CD14-positive monocyte (primary cell): ENCODE results near the gene UBR1. TPM values are rescaled to one million over a fixed set of nuclear protein-coding genes. Genes with fewer than 3 reads are reported as not detected.
"Not testable (repeated sequence)": the region's sequence is repeated elsewhere in the genome, so short reads cannot be mapped to it uniquely, and the experiment has no call there.

Experiments
- DNase-seq, 3 donors: peaks; one replicate each; pipeline ENCODE4 v3.0.0-alpha.2; 2011 to 2022
- H2AFZ ChIP-seq: 2 replicates; pipeline ENCODE4 v1.6.0; 2012; ENCODE audit warnings: mild to moderate bottlenecking, low read depth, low read length, inconsistent platforms; ENCODE audit not compliant: insufficient read depth, poor library complexity, severe bottlenecking
- H3K27ac ChIP-seq, 2 donors: 1 replicate in 1 of 2; 2 replicates in 1 of 2; pipeline ENCODE4 v1.5.1; 2012 to 2013; ENCODE audit warnings: low read length in 2 of 2, control low read depth in 1 of 2, inconsistent platforms in 1 of 2, low read depth in 1 of 2, mild to moderate bottlenecking in 1 of 2
- H3K27me3 ChIP-seq, 2 donors: one replicate each; pipeline versions ENCODE4 v1.6.0 to v1.6.1; 2011 to 2013; ENCODE audit warnings: low read length in 2 of 2; ENCODE audit not compliant: control insufficient read depth in 2 of 2, insufficient read depth in 2 of 2
- H3K36me3 ChIP-seq, 2 donors: replicated peaks in 1 of 2; 1 replicate in 1 of 2; 2 replicates in 1 of 2; pipeline versions ENCODE4 v1.5.1 to v1.6.1; 2012 to 2013; ENCODE audit warnings: low read length in 2 of 2, control low read depth in 1 of 2, inconsistent platforms in 1 of 2, mild to moderate bottlenecking in 1 of 2; ENCODE audit not compliant: insufficient read depth in 2 of 2, control insufficient read depth in 1 of 2
- H3K4me1 ChIP-seq, 2 donors: 1 replicate in 1 of 2; 2 replicates in 1 of 2; pipeline versions ENCODE4 v1.5.1 to v1.6.1; 2012 to 2013; ENCODE audit warnings: low read length in 2 of 2, control low read depth in 1 of 2, inconsistent platforms in 1 of 2, mild to moderate bottlenecking in 1 of 2, moderate library complexity in 1 of 2; ENCODE audit not compliant: insufficient read depth in 2 of 2, control insufficient read depth in 1 of 2
- H3K4me2 ChIP-seq: replicated peaks from 2 replicates; pipeline ENCODE3; 2012; ENCODE audit warnings: low read length, moderate library complexity, mild to moderate bottlenecking; ENCODE audit not compliant: poor library complexity, severe bottlenecking; ENCODE audit errors: extremely low read depth
- H3K4me3 ChIP-seq, 3 experiments: fragments of 200-600 bp in 1 of 3; sonication (generic) in 1 of 3; replicated peaks in 1 of 3; 1 replicate in 2 of 3; 2 replicates in 1 of 3; pipeline ENCODE4 v1.5.1; 2011 to 2013; ENCODE audit warnings: low read length in 3 of 3, mild to moderate bottlenecking in 3 of 3, control low read depth in 2 of 3, low read depth in 2 of 3, inconsistent platforms in 1 of 3, moderate library complexity in 1 of 3
- H3K79me2 ChIP-seq: 2 replicates; pipeline ENCODE4 v1.6.0; 2012; ENCODE audit warnings: mild to moderate bottlenecking, control low read depth, inconsistent platforms, low read length, moderate library complexity; ENCODE audit not compliant: insufficient read depth
- H3K9ac ChIP-seq: 2 replicates; pipeline ENCODE4 v1.6.0; 2017; ENCODE audit warnings: low read length, mild to moderate bottlenecking; ENCODE audit not compliant: insufficient read depth, poor library complexity, severe bottlenecking
- H3K9me3 ChIP-seq, 2 donors: replicated peaks in 1 of 2; 1 replicate in 1 of 2; 2 replicates in 1 of 2; pipeline versions ENCODE4 v1.5.1 to v1.6.1; 2012 to 2013; ENCODE audit warnings: low read length in 2 of 2, control low read depth in 1 of 2; ENCODE audit not compliant: control insufficient read depth in 1 of 2, insufficient read depth in 1 of 2
- H4K20me1 ChIP-seq: 2 replicates; pipeline ENCODE4 v1.6.0; 2012; ENCODE audit warnings: mild to moderate bottlenecking, low read length, control low read depth, moderate library complexity; ENCODE audit not compliant: insufficient read depth
- H3K27ac Mint-ChIP-seq, 7 donors: one replicate each; pipeline ENCODE4 v1.8.0; 2020; ENCODE audit warnings: mild to moderate bottlenecking in 7 of 7, mixed read lengths in 7 of 7, moderate library complexity in 6 of 7, inconsistent platforms in 2 of 7
- H3K27me3 Mint-ChIP-seq, 3 donors: one replicate each; pipeline ENCODE4 v1.8.0; 2021 to 2022; ENCODE audit warnings: low read depth in 3 of 3, mild to moderate bottlenecking in 3 of 3, mixed read lengths in 3 of 3, moderate library complexity in 3 of 3, inconsistent platforms in 1 of 3
- H3K36me3 Mint-ChIP-seq, 2 donors: one replicate each; pipeline ENCODE4 v1.8.0; 2020; ENCODE audit warnings: mixed read lengths in 2 of 2, inconsistent platforms in 1 of 2, mild to moderate bottlenecking in 1 of 2
- H3K4me1 Mint-ChIP-seq: one replicate; pipeline ENCODE4 v1.8.0; 2020; ENCODE audit warnings: mild to moderate bottlenecking, mixed read lengths
- H3K4me3 Mint-ChIP-seq, 2 donors: one replicate each; pipeline ENCODE4 v1.8.0; 2020; ENCODE audit warnings: mild to moderate bottlenecking in 2 of 2, mixed read lengths in 2 of 2, moderate library complexity in 1 of 2
- H3K9me3 Mint-ChIP-seq, 7 donors: one replicate each; pipeline ENCODE4 v1.8.0; 2020 to 2022; ENCODE audit warnings: mixed read lengths in 7 of 7, mild to moderate bottlenecking in 6 of 7, moderate library complexity in 6 of 7, inconsistent platforms in 2 of 7
- WGBS: methylation state at CpG from one replicate; pipeline ENCODE4 v1.1.5; 2013; ENCODE audit warnings: missing lambda C conversion rate; ENCODE audit not compliant: insufficient coverage; 5-methylcytosine and 5-hydroxymethylcytosine counted together
- intact Hi-C, 2 donors: fragments of 100-400 bp; cut with micrococcal nuclease; formaldehyde crosslinking; loops; one replicate each; pipeline versions ENCODE4 v1.15.0 to v1.15.1; 2023
- polyA plus RNA-seq, 3 donors: library from polyadenylated mRNA; depleted of rRNA in 1 of 3; unstranded in 2 of 3; stranded (reverse) in 1 of 3; fragments of 300-500 nt in 2 of 3; fragments of >200 nt in 1 of 3; fragmentation: Illumina TruSeq in 2 of 3; gene quantifications; 1 replicate in 2 of 3; 2 replicates in 1 of 3; pipeline ENCODE4 v1.2.3, GENCODE V29; 2012 to 2021
- TF ChIP-seq, protein P1 (sequence below): fragments of 200-600 bp; IDR thresholded peaks from one replicate; pipeline ENCODE4 v1.8.0; 2022; ENCODE audit warnings: antibody characterized with exemption, mild to moderate bottlenecking

UBR1 gene
- polyA plus RNA-seq, 3 donors: 5.1 to 7.9 (median 6.3) TPM

DNA sequence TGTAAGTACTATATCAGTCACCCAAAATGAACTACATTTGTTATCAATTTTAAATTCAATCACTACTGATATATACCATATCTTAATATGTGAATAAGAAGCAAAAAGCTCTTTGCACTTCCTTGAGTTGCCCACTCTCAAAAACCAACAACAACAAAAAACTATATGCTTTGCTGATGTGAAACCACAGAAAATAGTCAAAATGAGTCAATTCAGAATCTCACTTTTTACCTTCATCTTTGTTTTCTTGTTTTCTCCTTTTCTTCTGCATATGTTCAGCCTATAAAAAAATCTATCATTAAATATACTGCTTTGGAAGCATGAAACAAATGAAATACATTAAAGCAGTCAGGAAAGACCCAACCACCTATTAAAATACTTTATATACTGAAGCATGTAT lies 80.7 kb downstream of the UBR1 start:
- TF ChIP-seq, protein P1, sequence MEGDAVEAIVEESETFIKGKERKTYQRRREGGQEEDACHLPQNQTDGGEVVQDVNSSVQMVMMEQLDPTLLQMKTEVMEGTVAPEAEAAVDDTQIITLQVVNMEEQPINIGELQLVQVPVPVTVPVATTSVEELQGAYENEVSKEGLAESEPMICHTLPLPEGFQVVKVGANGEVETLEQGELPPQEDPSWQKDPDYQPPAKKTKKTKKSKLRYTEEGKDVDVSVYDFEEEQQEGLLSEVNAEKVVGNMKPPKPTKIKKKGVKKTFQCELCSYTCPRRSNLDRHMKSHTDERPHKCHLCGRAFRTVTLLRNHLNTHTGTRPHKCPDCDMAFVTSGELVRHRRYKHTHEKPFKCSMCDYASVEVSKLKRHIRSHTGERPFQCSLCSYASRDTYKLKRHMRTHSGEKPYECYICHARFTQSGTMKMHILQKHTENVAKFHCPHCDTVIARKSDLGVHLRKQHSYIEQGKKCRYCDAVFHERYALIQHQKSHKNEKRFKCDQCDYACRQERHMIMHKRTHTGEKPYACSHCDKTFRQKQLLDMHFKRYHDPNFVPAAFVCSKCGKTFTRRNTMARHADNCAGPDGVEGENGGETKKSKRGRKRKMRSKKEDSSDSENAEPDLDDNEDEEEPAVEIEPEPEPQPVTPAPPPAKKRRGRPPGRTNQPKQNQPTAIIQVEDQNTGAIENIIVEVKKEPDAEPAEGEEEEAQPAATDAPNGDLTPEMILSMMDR: no peak
- DNase-seq: no peak
- H3K36me3 ChIP-seq: peaks cover 77 to 83% of the 10 kb centered on the region in 2 donors
- no peak overlapping the region for H3K4me3 ChIP-seq
- no peak overlapping the region for H3K4me2 ChIP-seq
- no peak overlapping the region for H3K9ac ChIP-seq
- no peaks in the 10 kb centered on the region for H3K79me2 ChIP-seq
- H4K20me1 ChIP-seq: no peaks in the 10 kb centered on the region
- Mint-ChIP-seq H3K9me3 (no peaks in the 10 kb centered on the region), H3K4me3 (no peak overlapping the region), H3K27me3 (no peaks in the 10 kb centered on the region), H3K4me1 (peaks cover 8% of the 10 kb centered on the region), H3K36me3 (peaks cover 52 to 66% of the 10 kb centered on the region in 2 donors), H3K27ac (no peak overlapping the region)
- no peaks in the 10 kb centered on the region for H3K9me3 ChIP-seq
- intact Hi-C loops: no loop called here
- H3K27me3 ChIP-seq: no peaks in the 10 kb centered on the region
- peaks cover 4 to 8% of the 10 kb centered on the region in 2 donors for H3K4me1 ChIP-seq
- no peak overlapping the region for H2AFZ ChIP-seq
- H3K27ac ChIP-seq: no peak overlapping the region

DNA sequence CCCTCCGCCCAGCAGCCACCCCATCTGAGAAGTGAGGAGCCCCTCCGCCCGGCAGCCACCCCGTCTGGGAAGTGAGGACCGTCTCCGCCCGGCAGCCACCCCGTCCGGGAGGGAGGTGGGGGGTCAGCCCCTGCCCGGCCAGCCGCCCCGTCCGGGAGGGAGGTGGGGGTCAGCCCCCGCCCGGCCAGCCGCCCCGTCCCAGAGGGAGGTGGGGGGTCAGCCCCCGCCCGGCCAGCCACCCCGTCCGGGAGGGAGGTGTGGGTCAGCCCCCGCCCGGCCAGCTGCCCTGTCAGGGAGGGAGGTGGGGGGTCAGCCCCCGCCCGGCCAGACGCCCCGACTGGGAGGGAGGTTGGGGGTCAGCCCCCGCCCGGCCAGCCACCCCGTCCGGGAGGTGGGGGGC lies 91.2 kb downstream of the UBR1 start:
- H3K79me2 ChIP-seq, DNase-seq, H3K9me3 ChIP-seq, H3K4me3 Mint-ChIP-seq, H3K4me1 ChIP-seq, H3K27me3 ChIP-seq, H4K20me1 ChIP-seq, H3K4me1 Mint-ChIP-seq, H3K9me3 Mint-ChIP-seq, H3K4me2 ChIP-seq, H3K4me3 ChIP-seq, H3K27ac ChIP-seq, intact Hi-C loops, H3K27ac Mint-ChIP-seq, H2AFZ ChIP-seq, H3K27me3 Mint-ChIP-seq, H3K9ac ChIP-seq: not testable (repeated sequence)
- 100% methylated on average over 10 of the region's 31 CpGs for WGBS
- peaks cover 45 to 68% of the 10 kb centered on the region in 2 donors for H3K36me3 ChIP-seq
- peaks cover 40 to 64% of the 10 kb centered on the region in 2 donors for H3K36me3 Mint-ChIP-seq
